Heart left ventricle (tissue), 13 donors: ENCODE results near the gene EPGN.

Experiments
- POLR2A ChIP-seq, 2 donors: fragments of 450-650 bp; IDR thresholded peaks; one replicate each; pipeline ENCODE4 v1.6.1; 2017; ENCODE audit warnings: antibody characterized with exemption in 2 of 2, mild to moderate bottlenecking in 2 of 2, moderate library complexity in 2 of 2
- TF ChIP-seq, protein P1 (sequence below), 12 donors: fragments of 200-600 bp; sonication (generic) in 4 of 12; IDR thresholded peaks; one replicate each; pipeline versions ENCODE4 v1.5.0 to v1.8.0; 2018 to 2022; ENCODE audit warnings: antibody characterized with exemption in 12 of 12, mild to moderate bottlenecking in 5 of 12
- donor health status: ischemic (EF 13 %, LVEDD 7.1; RV severe dilation, severe dysfunction).
- donor health status: DM: no; HTN: yes; CAD: no.
- donor health status: DM: no; HTN: no; CAD: no.
- donor health status: ischemic (EF 25% LVEDD 6.9; RV normal size, moderate dysfunction).
- donor health status: ischemic (EF 25% LVEDD 5.7; RV mildly dilated, moderate dysfunction).
- donor health status: ischemic (EF 35%, LVEDD 5.7; RV mildly dilated, moderate dysfunction).
- donor health status: nonischemic (EF 11% LVEDD 7.7; RV severe dilation, severe dysfunction).
- donor health status: DM: yes; HTN: yes; CAD: no.
- donor health status: PGD.
- donor health status: ischemic (EF 29% LVEDD 5.4; RV normal size, mild dysfunction).
- donor health status: nonischemic (EF 23%, LVEDD 6.1; RV moderate dilation, normal function).

- TF ChIP-seq, protein P1, sequence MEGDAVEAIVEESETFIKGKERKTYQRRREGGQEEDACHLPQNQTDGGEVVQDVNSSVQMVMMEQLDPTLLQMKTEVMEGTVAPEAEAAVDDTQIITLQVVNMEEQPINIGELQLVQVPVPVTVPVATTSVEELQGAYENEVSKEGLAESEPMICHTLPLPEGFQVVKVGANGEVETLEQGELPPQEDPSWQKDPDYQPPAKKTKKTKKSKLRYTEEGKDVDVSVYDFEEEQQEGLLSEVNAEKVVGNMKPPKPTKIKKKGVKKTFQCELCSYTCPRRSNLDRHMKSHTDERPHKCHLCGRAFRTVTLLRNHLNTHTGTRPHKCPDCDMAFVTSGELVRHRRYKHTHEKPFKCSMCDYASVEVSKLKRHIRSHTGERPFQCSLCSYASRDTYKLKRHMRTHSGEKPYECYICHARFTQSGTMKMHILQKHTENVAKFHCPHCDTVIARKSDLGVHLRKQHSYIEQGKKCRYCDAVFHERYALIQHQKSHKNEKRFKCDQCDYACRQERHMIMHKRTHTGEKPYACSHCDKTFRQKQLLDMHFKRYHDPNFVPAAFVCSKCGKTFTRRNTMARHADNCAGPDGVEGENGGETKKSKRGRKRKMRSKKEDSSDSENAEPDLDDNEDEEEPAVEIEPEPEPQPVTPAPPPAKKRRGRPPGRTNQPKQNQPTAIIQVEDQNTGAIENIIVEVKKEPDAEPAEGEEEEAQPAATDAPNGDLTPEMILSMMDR (IDR thresholded peaks at IDR 0.05): no peak
- no peak for TF ChIP-seq POLR2A (IDR thresholded peaks at IDR 0.05)
Observed at GRCh38 chr4:74364256-74364651, 56.0 kb downstream of the EPGN start.
